Adipocyte (in vitro differentiated cells): ENCODE results near the gene ACTMAP.
"Not testable (repeated sequence)": the region's sequence is repeated elsewhere in the genome, so short reads cannot be mapped to it uniquely, and the experiment has no call there.

Source experiments
- DNase-seq: peaks from one replicate; pipeline ENCODE4 v3.0.0-alpha.2; 2015; ENCODE audit warnings: low read depth
- H3K27me3 ChIP-seq: replicated peaks from 2 replicates; pipeline ENCODE4 v1.7.0; 2013; ENCODE audit warnings: mild to moderate bottlenecking, low read length, moderate library complexity; ENCODE audit not compliant: control insufficient read depth, insufficient read depth
- H3K36me3 ChIP-seq: 2 replicates; pipeline ENCODE4 v1.7.0; 2013; ENCODE audit warnings: low read length, mild to moderate bottlenecking, moderate library complexity; ENCODE audit not compliant: control insufficient read depth, insufficient read depth, severe bottlenecking
- H3K4me1 ChIP-seq: 2 replicates; pipeline ENCODE4 v1.7.0; 2013; ENCODE audit warnings: mild to moderate bottlenecking, low read length, moderate library complexity; ENCODE audit not compliant: control insufficient read depth, insufficient read depth
- H3K4me3 ChIP-seq: 2 replicates; pipeline ENCODE4 v1.7.0; 2013; ENCODE audit warnings: mild to moderate bottlenecking, low read length, moderate library complexity
- H3K9ac ChIP-seq: 2 replicates; pipeline ENCODE4 v1.7.0; 2013; ENCODE audit warnings: mild to moderate bottlenecking, low read length, moderate library complexity
- H3K9me3 ChIP-seq: 2 replicates; pipeline ENCODE4 v1.7.0; 2013; ENCODE audit warnings: mild to moderate bottlenecking, low read length, moderate library complexity; ENCODE audit not compliant: control insufficient read depth

Gene ACTMAP

DNA sequence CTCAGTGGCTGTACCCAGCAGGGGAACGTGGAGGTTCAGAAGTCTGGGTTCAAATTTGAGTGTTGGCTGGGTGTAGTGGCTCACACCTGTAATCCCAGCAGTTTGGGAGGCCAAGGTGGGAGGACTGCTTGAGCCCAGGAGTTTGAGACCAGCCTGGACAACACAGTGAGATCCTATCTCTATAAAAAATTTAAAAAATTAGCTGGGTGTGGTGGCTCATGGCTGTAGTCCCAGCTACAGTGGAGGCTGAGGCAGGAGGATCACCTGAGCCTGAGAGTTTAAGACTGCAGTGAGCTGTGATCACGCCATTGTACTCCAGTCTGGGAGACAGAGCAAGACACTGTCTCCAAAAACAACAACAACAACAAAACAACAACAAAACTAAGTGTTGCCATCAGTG lies 33.9 kb upstream of the ACTMAP start:
- H3K9me3 ChIP-seq, H3K27me3 ChIP-seq, H3K4me3 ChIP-seq, H3K4me1 ChIP-seq, H3K9ac ChIP-seq, DNase-seq: not testable (repeated sequence)
- peaks cover 13% of the 10 kb centered on the region for H3K36me3 ChIP-seq

- Histone ChIP-seq H3K27me3 (no peaks in the 10 kb centered on the region), H3K9me3 (no peaks in the 10 kb centered on the region), H3K36me3 (peaks cover 13% of the 10 kb centered on the region), H3K9ac (no peak overlapping the region), H3K4me3 (no peak overlapping the region), H3K4me1 (peaks cover 6% of the 10 kb centered on the region)
- no peak for DNase-seq
These were observed 33.4 kb upstream of the ACTMAP start for GRCh38 chr19:40783711-40784110.

GRCh38 chr19:40781140-40781539 lies 30.9 kb upstream of the ACTMAP start:
- DNase-seq, result no peak
- no peaks in the 10 kb centered on the region for H3K27me3 ChIP-seq
- no peak overlapping the region for H3K4me3 ChIP-seq
- H3K36me3 ChIP-seq, result peaks cover 13% of the 10 kb centered on the region
- H3K9me3 ChIP-seq, result no peaks in the 10 kb centered on the region
- no peak overlapping the region for H3K9ac ChIP-seq
- H3K4me1 ChIP-seq, result peaks cover 11% of the 10 kb centered on the region

DNA sequence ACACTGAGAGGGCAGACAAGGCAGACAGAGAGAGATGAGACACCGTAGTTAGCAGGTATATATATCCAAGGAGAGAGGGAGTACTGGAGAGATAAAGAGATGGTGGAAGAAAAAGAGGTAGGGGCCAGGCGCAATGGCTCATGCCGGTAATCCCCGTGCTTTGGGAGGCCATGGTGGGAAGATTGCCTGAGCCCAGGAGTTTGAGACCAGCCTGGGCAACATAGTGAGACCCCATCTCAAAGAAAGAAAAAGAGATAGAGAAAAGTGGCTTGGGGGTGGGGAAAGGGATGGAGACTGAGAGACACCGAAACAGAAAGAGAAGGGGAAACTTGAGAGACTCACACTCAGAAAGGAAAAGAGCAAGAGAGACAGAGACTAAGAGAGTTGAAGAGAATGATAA lies 30.3 kb upstream of the ACTMAP start:
- no peak overlapping the region for H3K4me3 ChIP-seq

GRCh38 chr19:40778706-40779284 lies 28.5 kb upstream of the ACTMAP start:
- Histone ChIP-seq H3K27me3 (no peaks in the 10 kb centered on the region), H3K4me1 (peaks cover 11% of the 10 kb centered on the region), H3K9me3 (no peaks in the 10 kb centered on the region), H3K36me3 (no peaks in the 10 kb centered on the region), H3K9ac (peak overlapping the region; percentile 89), H3K4me3 (peak overlapping the region; percentile 85)
- DNase-seq, result peak; percentile 51

More for the DNA sequence above, 30.3 kb upstream of the ACTMAP start:
- no peak for DNase-seq
- H3K4me1 ChIP-seq, result peaks cover 11% of the 10 kb centered on the region
- H3K27me3 ChIP-seq, result no peaks in the 10 kb centered on the region
- no peaks in the 10 kb centered on the region for H3K9me3 ChIP-seq
- H3K9ac ChIP-seq, result no peak overlapping the region
- H3K36me3 ChIP-seq, result peaks cover 13% of the 10 kb centered on the region

DNA sequence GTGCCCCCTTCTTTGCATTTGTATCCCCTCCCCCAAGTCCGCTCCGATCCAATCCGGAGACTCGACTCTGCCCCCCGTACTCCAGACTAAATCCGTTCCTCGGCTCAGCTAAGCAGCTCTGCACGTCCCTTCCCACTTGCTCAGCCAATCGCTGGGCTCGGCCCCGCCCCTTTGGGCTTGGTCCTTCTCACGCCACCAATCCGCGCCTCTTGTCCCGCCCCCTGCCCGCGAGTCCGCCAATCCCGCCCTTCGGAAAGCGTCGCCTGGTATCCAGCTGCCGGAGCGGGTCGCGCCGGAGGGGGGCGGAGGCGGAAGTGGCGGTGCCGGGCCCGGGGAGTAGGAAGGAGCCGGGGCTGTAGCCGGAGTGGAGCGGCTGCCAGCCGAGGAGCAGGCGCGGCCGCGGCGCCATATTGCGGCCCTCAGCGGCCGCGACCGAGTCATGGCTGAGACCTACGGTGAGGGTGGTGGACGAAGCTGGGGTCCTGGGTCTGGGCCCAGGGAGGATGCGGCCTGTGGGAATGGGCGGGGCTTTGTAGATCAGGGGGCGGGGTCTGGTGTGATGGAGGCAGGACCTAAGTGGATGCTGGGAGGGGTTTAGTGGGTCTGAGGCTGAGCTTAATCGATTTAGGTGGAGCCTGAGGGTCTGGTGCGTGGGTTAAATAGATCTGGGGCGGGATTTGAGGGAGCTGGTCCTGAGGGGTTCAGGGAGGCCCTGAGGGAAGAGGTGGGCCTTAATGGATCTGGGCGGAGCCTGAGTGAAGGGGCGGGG lies 27.8 kb upstream of the ACTMAP start, which contains the start of gene RAB4B:
TSS of gene RAB4B (plus strand) at position 311 of the 769 bp plus-strand sequence. CDS start at position 440, 129 bp downstream.
- no peaks in the 10 kb centered on the region for H3K9me3 ChIP-seq
- peak within 1 kb of the TSS; percentile 85 for H3K4me3 ChIP-seq
- peak; percentile 100 for DNase-seq
- no peaks in the 10 kb centered on the region for H3K27me3 ChIP-seq
- H3K9ac ChIP-seq, result peak within 1 kb of the TSS; percentile 89
- H3K4me1 ChIP-seq, result peaks cover 11% of the 10 kb centered on the region
- no peaks in the 10 kb centered on the region for H3K36me3 ChIP-seq

GRCh38 chr19:40777645-40777936 lies 27.3 kb upstream of the ACTMAP start:
- DNase-seq, result no peak
- no peaks in the 10 kb centered on the region for H3K27me3 ChIP-seq
- no peaks in the 10 kb centered on the region for H3K9me3 ChIP-seq

GRCh38 chr19:40776932-40777644 lies 26.8 kb upstream of the ACTMAP start:
- Histone ChIP-seq H3K9ac (peak overlapping the region; percentile 89), H3K36me3 (no peaks in the 10 kb centered on the region), H3K4me1 (peaks cover 11% of the 10 kb centered on the region), H3K27me3 (no peaks in the 10 kb centered on the region), H3K4me3 (peak overlapping the region; percentile 85), H3K9me3 (no peaks in the 10 kb centered on the region)
- peak; percentile 96 for DNase-seq

More at GRCh38 chr19:40777645-40777936, 27.3 kb upstream of the ACTMAP start:
- peak overlapping the region; percentile 89 for H3K9ac ChIP-seq
- H3K4me1 ChIP-seq, result peaks cover 11% of the 10 kb centered on the region
- H3K4me3 ChIP-seq, result peak overlapping the region; percentile 85
- no peaks in the 10 kb centered on the region for H3K36me3 ChIP-seq

DNA sequence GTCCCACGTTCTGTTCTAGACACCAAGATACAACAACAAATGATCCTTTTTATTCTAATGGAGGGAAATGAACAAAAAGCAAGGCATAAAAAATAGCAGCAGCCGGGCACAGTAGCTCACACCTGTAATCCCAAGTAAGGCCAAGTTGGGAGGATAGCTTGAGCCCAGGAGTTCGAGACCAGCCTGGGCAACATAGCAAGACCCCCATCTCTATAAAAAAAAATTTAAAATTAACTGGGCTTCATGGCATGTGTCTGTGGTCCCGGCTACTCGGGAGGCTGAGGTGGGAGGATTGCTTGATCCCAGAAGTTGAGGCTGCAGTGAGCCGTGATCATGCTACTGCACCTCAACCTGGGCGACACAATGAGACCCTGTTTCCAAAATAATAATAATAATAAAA lies 26.1 kb upstream of the ACTMAP start:
- no peaks in the 10 kb centered on the region for H3K9me3 ChIP-seq
- H3K4me3 ChIP-seq, result no peak overlapping the region
- DNase-seq, result no peak

DNA sequence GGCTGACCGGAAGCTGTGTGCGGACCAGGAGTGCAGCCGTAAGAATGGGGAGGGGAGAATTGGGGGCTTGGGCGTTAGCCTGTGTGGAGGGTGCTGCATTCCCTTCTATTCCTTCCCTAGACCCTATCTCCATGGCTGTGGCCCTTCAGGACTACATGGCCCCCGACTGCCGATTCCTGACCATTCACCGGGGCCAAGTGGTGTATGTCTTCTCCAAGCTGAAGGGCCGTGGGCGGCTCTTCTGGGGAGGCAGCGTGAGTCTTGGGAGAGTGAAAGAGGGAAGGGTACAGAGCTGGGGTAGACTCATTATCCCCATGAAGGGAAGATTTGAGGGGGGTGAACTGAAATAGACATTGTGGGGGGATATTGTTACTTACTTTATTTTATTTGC lies 25.4 kb upstream of the ACTMAP start:
- no peaks in the 10 kb centered on the region for H3K9me3 ChIP-seq
- DNase-seq, result no peak
- H3K9ac ChIP-seq, result no peak overlapping the region
- H3K36me3 ChIP-seq, result no peaks in the 10 kb centered on the region
- no peak overlapping the region for H3K4me3 ChIP-seq
- no peaks in the 10 kb centered on the region for H3K27me3 ChIP-seq
- H3K4me1 ChIP-seq, result peaks cover 11% of the 10 kb centered on the region

More for the DNA sequence above, 26.1 kb upstream of the ACTMAP start:
- Histone ChIP-seq H3K4me1 (peaks cover 11% of the 10 kb centered on the region), H3K9ac (no peak overlapping the region), H3K36me3 (no peaks in the 10 kb centered on the region), H3K27me3 (no peaks in the 10 kb centered on the region)

- H3K4me1 ChIP-seq, result peaks cover 11% of the 10 kb centered on the region
- H3K4me3 ChIP-seq, result no peak within 1 kb of the TSS
- no peaks in the 10 kb centered on the region for H3K36me3 ChIP-seq
- H3K27me3 ChIP-seq, result no peaks in the 10 kb centered on the region
- H3K9me3 ChIP-seq, result no peaks in the 10 kb centered on the region
- H3K9ac ChIP-seq, result no peak within 1 kb of the TSS
- no peak for DNase-seq
These were observed 24.8 kb upstream of the ACTMAP start, which contains the start of gene MIA for GRCh38 chr19:40774916-40775631. Gene MIA (plus strand): TSS chr19:40775521. CDS start chr19:40775543, 22 bp downstream.
